DND-41 (cell line): ENCODE data around the gene FCSK.

ENCODE experiments used
- CTCF ChIP-seq: IDR thresholded peaks from 2 replicates; pipeline ENCODE4 v1.5.1; 2012; ENCODE audit warnings: borderline replicate concordance, low read length, moderate library complexity, mild to moderate bottlenecking; ENCODE audit not compliant: poor library complexity, severe bottlenecking; ENCODE audit errors: extremely low read depth
- EZH2 ChIP-seq: IDR thresholded peaks from 3 replicates; pipeline ENCODE4 v1.6.1; 2012; ENCODE audit warnings: borderline replicate concordance, low read depth, mild to moderate bottlenecking, moderate library complexity, low read length, inconsistent platforms; ENCODE audit not compliant: severe bottlenecking

- TF ChIP-seq CTCF (no peak), EZH2 (no peak)
Observed at GRCh38 chr16:70465999-70466804, 11.8 kb downstream of the FCSK start.
